Fibroblast of lung (primary cell): Measurements from ENCODE around the gene DSCAML1.

Experiments
- EZH2 ChIP-seq: IDR thresholded peaks from 2 replicates; pipeline ENCODE4 v1.5.1; 2012; ENCODE audit warnings: low read length, control low read depth, mild to moderate bottlenecking; ENCODE audit errors: missing control alignments
- TF ChIP-seq, protein P1 (sequence below), 2 donors: IDR thresholded peaks in 1 of 2; conservative IDR thresholded peaks in 1 of 2; 1 replicate in 1 of 2; 2 replicates in 1 of 2; pipeline ENCODE4 v1.5.1; 2011 to 2012; ENCODE audit warnings: low read length in 2 of 2, control low read depth in 1 of 2, inconsistent platforms in 1 of 2, low read depth in 1 of 2, mild to moderate bottlenecking in 1 of 2

DNA sequence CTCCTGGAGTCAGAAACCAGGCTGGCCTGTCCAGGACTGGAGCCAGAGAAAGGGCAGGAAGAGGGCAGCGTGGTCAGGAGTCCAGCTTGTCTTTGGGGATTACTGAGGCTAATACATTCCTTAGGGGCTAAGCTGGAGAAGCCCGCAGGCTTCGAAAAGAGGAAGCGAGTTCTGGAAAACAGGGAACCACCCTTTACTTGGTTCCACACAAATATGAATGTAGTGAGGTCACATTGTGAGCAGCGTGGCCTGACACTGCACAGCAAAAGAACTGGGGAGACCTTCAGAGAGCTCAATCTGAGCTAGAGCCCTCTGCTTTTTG lies 337.1 kb downstream of the DSCAML1 start:
- TF ChIP-seq EZH2: no peak
- TF ChIP-seq, protein P1, sequence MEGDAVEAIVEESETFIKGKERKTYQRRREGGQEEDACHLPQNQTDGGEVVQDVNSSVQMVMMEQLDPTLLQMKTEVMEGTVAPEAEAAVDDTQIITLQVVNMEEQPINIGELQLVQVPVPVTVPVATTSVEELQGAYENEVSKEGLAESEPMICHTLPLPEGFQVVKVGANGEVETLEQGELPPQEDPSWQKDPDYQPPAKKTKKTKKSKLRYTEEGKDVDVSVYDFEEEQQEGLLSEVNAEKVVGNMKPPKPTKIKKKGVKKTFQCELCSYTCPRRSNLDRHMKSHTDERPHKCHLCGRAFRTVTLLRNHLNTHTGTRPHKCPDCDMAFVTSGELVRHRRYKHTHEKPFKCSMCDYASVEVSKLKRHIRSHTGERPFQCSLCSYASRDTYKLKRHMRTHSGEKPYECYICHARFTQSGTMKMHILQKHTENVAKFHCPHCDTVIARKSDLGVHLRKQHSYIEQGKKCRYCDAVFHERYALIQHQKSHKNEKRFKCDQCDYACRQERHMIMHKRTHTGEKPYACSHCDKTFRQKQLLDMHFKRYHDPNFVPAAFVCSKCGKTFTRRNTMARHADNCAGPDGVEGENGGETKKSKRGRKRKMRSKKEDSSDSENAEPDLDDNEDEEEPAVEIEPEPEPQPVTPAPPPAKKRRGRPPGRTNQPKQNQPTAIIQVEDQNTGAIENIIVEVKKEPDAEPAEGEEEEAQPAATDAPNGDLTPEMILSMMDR (conservative IDR thresholded peaks at IDR 0.05 in 1 of 2, IDR thresholded peaks at IDR 0.05 in 1 of 2; ENCODE audit: low read depth in 1 of 2, low read length in 2 of 2): no peak
